Right atrium auricular region (tissue), 2 donors: Measurements from ENCODE around the gene SIGMAR1. TPM values are rescaled to one million over a fixed set of nuclear protein-coding genes. Genes with fewer than 3 reads are reported as not detected.

Experiments
- DNase-seq: peaks from one replicate; pipeline ENCODE4 v3.0.0-alpha.2; 2019; ENCODE audit warnings: low spot score
- H3K27ac ChIP-seq, 2 donors: fragments of 200-600 bp; sonication (generic); 1 replicate in 1 of 2; 2 replicates in 1 of 2; pipeline ENCODE4 v1.5.1; 2016 to 2019
- H3K27me3 ChIP-seq, 2 donors: fragments of 200-600 bp; sonication (generic); one replicate each; pipeline versions ENCODE4 v1.5.1 to v1.6.0; 2017 to 2019
- H3K36me3 ChIP-seq: fragments of 200-600 bp; sonication (generic); one replicate; pipeline ENCODE4 v1.5.1; 2016
- H3K4me1 ChIP-seq, 2 donors: fragments of 200-600 bp; sonication (generic); one replicate each; pipeline versions ENCODE4 v1.5.1 to v1.6.0; 2017 to 2019
- H3K4me3 ChIP-seq, 2 donors: fragments of 200-600 bp; sonication (generic); 1 replicate in 1 of 2; 2 replicates in 1 of 2; pipeline ENCODE4 v1.5.1; 2017 to 2019; ENCODE audit warnings: mild to moderate bottlenecking in 1 of 2, moderate library complexity in 1 of 2
- H3K9me3 ChIP-seq, 2 donors: fragments of 200-600 bp; sonication (generic); one replicate each; pipeline ENCODE4 v1.5.1; 2019
- total RNA-seq, 2 donors: library from RNA; depleted of rRNA; stranded (reverse); fragments of >200 nt; gene quantifications; one replicate each; pipeline ENCODE4 v1.1.0, GENCODE V29; 2016
- TF ChIP-seq, protein P1 (sequence below), 2 donors: fragments of 200-600 bp; sonication (generic); IDR thresholded peaks; one replicate each; pipeline ENCODE4 v1.5.1; 2019; ENCODE audit warnings: antibody characterized with exemption in 2 of 2

The SIGMAR1 gene
- total RNA-seq, 2 donors from 2014 or later: 52.2 to 70.7 TPM

DNA sequence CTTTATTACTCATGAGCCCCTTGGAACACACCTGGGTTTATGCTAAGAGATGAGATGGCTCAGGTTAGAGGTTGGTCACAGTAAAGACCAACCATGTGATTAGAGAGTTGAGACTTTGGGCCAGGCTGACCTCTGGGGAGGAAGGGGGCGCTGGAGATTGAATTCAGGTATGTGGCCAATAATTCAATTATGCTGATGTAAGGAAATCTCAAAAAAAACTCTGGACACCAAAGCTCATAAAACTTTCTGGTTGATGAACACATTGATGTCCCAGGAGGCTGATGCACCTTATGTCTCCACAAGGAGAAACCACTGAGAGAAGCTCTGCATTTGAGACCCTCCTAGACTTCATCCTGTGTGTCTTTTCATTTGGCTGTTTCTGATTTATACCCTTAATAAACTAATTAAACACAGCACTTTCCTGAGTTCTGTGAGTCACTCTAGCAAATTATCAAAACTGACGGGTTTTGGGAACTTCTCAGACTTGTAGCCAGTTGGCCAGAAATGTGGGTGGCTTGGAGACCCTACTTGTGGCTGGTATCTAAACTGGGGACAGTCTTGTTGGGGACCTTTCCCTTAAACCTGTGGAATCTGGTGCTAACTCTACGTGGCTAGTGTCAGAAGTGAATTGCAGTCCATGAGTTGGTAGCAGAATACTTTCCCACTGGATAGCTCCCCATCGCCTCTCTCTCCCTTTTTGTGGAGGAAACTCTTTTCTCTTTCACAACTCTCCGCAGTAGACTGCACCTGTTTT lies 32.4 kb upstream of the SIGMAR1 start:
- DNase-seq: no peak
- no peak overlapping the region for H3K4me3 ChIP-seq
- no peaks in the 10 kb centered on the region for H3K36me3 ChIP-seq
- no peaks in the 10 kb centered on the region for H3K9me3 ChIP-seq
- H3K27ac ChIP-seq: no peak overlapping the region
- no peaks in the 10 kb centered on the region for H3K27me3 ChIP-seq
- H3K4me1 ChIP-seq: peaks cover 0 to 9% of the 10 kb centered on the region in 2 donors
- TF ChIP-seq, protein P1, sequence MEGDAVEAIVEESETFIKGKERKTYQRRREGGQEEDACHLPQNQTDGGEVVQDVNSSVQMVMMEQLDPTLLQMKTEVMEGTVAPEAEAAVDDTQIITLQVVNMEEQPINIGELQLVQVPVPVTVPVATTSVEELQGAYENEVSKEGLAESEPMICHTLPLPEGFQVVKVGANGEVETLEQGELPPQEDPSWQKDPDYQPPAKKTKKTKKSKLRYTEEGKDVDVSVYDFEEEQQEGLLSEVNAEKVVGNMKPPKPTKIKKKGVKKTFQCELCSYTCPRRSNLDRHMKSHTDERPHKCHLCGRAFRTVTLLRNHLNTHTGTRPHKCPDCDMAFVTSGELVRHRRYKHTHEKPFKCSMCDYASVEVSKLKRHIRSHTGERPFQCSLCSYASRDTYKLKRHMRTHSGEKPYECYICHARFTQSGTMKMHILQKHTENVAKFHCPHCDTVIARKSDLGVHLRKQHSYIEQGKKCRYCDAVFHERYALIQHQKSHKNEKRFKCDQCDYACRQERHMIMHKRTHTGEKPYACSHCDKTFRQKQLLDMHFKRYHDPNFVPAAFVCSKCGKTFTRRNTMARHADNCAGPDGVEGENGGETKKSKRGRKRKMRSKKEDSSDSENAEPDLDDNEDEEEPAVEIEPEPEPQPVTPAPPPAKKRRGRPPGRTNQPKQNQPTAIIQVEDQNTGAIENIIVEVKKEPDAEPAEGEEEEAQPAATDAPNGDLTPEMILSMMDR (IDR thresholded peaks at IDR 0.05): no peak

DNA sequence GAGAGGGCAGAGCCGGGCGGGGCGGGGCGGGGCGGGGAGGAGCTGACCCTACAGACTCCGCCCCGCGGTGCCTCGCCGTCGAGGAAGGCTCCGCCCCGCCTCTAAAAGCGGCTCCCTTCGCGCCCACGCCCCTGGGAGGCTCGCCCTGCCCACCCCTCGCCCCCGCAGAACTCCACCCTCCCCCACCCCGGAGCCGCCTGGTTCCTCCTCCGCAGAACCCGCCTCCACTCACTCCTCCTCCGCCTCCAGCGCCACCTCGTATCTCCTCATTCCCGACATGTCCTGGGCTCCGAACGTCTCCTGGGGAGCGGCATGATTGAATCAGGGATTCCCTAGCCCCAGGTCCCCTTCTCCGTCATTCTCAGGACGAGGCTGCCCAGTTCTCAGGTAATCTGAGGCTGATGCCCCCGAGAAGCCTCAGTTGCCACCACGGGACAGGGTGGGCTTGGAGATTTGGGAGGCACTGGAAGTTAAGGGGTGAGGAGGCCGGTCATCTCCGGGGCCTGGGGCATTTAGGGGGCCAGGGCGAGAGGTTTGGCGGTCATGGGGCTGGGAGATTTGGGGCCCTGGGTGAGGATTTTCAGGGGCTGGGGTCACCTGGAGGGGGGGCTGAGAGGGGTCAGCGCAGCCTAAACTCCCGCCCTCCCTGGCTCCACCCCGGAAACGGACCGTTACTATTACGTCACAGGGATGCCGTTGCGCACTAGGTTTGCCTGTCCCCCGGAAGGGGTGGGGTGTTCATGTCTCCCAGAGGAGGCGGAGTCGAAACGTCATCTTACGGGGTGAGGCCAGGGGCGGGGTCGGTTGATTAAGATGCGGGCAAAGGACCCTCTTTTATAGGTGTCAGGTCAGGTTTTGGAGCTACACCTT lies 28.0 kb upstream of the SIGMAR1 start:
- Histone ChIP-seq H3K9me3 (no peaks in the 10 kb centered on the region), H3K27me3 (no peaks in the 10 kb centered on the region), H3K4me3 (peak overlapping the region; percentile 77 to 78), H3K36me3 (no peaks in the 10 kb centered on the region), H3K27ac (peak overlapping the region; percentile 99 to 100), H3K4me1 (peaks cover 0 to 20% of the 10 kb centered on the region in 2 donors)
- DNase-seq: peak; percentile 98
- TF ChIP-seq, protein P1 (IDR thresholded peaks at IDR 0.05): no peak

DNA sequence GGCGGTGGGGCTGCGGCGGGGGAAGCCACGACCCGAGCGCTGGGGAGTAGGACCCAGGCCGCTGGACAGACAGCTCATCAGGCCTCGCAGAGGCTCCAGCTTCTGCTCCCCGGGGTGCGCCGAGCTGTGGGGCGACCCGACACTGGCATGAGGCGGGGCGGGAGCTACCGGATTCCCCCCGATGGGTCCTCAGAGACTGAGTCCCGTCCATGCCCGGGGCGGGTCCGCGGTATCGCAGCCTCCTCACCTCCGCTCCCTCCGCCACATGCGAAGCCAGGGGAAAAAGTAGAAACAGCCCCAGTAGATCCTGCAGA lies 27.4 kb upstream of the SIGMAR1 start:
- H3K4me3 ChIP-seq: peak overlapping the region; percentile 77 to 78
- no peak for DNase-seq
- H3K36me3 ChIP-seq: peaks cover 6% of the 10 kb centered on the region
- no peaks in the 10 kb centered on the region for H3K9me3 ChIP-seq
- H3K4me1 ChIP-seq: peaks cover 0 to 20% of the 10 kb centered on the region in 2 donors
- TF ChIP-seq, protein P1 (IDR thresholded peaks at IDR 0.05): peak in 1 of 2 donors; percentile 28
- H3K27me3 ChIP-seq: no peaks in the 10 kb centered on the region
- H3K27ac ChIP-seq: peak overlapping the region; percentile 99 to 100

DNA sequence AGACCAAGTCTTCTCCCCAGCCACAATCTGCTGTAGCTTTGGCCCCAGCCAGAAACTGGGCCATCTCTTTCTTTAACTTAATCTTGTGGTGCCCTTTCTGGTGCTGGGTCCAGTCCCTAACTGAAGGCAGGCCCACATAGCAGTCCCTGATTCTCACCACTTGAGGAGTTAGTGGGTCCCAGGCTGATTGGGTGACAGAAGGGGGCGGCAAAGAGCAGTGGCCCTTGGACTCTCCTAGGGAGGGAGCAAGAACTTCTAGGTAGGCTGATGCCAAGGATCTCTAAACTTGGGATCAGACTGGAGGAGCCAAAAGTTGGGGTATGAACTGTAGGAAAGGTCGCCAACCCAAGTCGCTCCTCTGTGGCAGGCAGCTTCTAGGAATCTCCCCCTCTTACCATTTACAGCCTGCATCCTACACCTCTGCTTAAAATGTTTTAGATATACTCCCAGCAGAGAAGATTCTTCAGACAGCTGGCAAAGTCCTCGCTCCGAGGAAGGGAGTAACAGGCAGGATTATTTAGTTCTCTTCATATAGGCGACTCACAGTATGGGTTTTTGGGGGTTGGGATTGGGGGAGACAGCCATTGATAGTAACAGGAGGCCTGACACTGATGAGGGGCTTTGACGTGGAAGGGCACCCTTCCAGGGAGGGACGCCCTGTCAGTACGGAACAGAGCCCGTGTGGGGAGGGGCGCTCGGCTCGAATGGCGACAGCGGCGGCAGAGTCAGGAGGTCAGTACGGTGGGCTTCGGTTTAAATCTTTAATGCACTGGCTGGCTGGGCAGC lies 26.9 kb upstream of the SIGMAR1 start:
- peak overlapping the region; percentile 99 to 100 for H3K27ac ChIP-seq
- H3K4me3 ChIP-seq: peak overlapping the region; percentile 77 to 78
- peaks cover 0 to 20% of the 10 kb centered on the region in 2 donors for H3K4me1 ChIP-seq
- no peaks in the 10 kb centered on the region for H3K9me3 ChIP-seq
- peaks cover 7% of the 10 kb centered on the region for H3K36me3 ChIP-seq
- TF ChIP-seq, protein P1 (IDR thresholded peaks at IDR 0.05): peak; percentile 56 to 85
- H3K27me3 ChIP-seq: no peaks in the 10 kb centered on the region
- DNase-seq: peak; percentile 87

DNA sequence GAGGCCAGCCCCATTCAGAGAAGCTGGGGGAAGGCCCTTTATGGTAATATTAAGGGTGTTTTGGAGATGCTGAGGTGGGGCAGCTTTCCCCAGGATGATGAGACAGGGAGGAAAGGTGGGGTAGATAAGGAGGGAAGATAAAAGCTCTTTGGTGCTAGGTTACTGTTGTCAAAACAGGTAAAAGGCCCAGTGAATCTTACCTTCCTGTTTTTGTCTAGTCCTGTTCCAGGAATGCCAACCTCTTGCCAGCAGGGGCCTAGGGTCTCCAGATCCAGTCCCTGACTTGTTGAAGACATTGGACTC lies 25.7 kb upstream of the SIGMAR1 start:
- Histone ChIP-seq H3K27ac (no peak overlapping the region), H3K4me1 (peaks cover 0 to 20% of the 10 kb centered on the region in 2 donors)

More for the DNA sequence above, 25.7 kb upstream of the SIGMAR1 start:
- DNase-seq: no peak
- TF ChIP-seq, protein P1 (IDR thresholded peaks at IDR 0.05): no peak
- no peaks in the 10 kb centered on the region for H3K9me3 ChIP-seq
- no peaks in the 10 kb centered on the region for H3K27me3 ChIP-seq
- H3K36me3 ChIP-seq: peaks cover 7% of the 10 kb centered on the region
- H3K4me3 ChIP-seq: no peak overlapping the region
